Neural crest cell (in vitro differentiated cells): Measurements from ENCODE around the gene TRPV5. TPM values are rescaled to one million over a fixed set of nuclear protein-coding genes. Genes with fewer than 3 reads are reported as not detected.
"Not testable (repeated sequence)": the region's sequence is repeated elsewhere in the genome, so short reads cannot be mapped to it uniquely, and the experiment has no call there.

Experiments used
- DNase-seq: peaks from one replicate; pipeline ENCODE4 v3.0.0; 2021; ENCODE audit warnings: low read depth, mixed read lengths, low spot score
- H3K27ac Mint-ChIP-seq: one replicate; pipeline ENCODE4 v1.8.0; 2021; ENCODE audit warnings: mild to moderate bottlenecking, mixed read lengths; ENCODE audit not compliant: unreplicated experiment
- H3K27me3 Mint-ChIP-seq: 2 replicates; pipeline ENCODE4 v1.8.0; 2021; ENCODE audit warnings: low read depth, mild to moderate bottlenecking, mixed read lengths
- H3K36me3 Mint-ChIP-seq: 2 replicates; pipeline ENCODE4 v1.8.0; 2021; ENCODE audit warnings: low read depth, mild to moderate bottlenecking, mixed read lengths
- H3K4me1 Mint-ChIP-seq: 2 replicates; pipeline ENCODE4 v1.8.0; 2021; ENCODE audit warnings: mixed read lengths
- H3K4me3 Mint-ChIP-seq: one replicate; pipeline ENCODE4 v1.8.0; 2021; ENCODE audit warnings: mild to moderate bottlenecking, mixed read lengths
- H3K9me3 Mint-ChIP-seq: 2 replicates; pipeline ENCODE4 v1.8.0; 2021; ENCODE audit warnings: mixed read lengths
- CTCF ChIP-seq: fragments of 200-600 bp; sonication (generic); conservative IDR thresholded peaks from 2 replicates; pipeline ENCODE4 v1.5.0; 2021; ENCODE audit warnings: antibody characterized with exemption, mild to moderate bottlenecking
- long read RNA-seq: library from polyadenylated mRNA; unstranded; transcript quantifications from one replicate; pipeline ENCODE4 v2.0.0, GENCODE V29; 2020
- total RNA-seq: library from RNA; stranded (reverse); gene quantifications from 2 replicates; pipeline ENCODE4 v1.2.1, GENCODE V29; 2021

The TRPV5 gene
- 0.07 TPM in 1 of 2 replicates, not detected in the other for total RNA-seq
- long read RNA-seq: 0 reads

GRCh38 chr7:142933624-142934023 lies at the start of gene TRPV5:
Gene TRPV5 (minus strand): TSS chr7:142933746. CDS start chr7:142933459, 287 bp downstream.
- H3K9me3 Mint-ChIP-seq: peaks cover 3% of the 10 kb centered on the region
- H3K27me3 Mint-ChIP-seq: peaks cover 17% of the 10 kb centered on the region
- no peak for TF ChIP-seq CTCF
- no peaks in the 10 kb centered on the region for H3K36me3 Mint-ChIP-seq
- no peak for DNase-seq
- H3K4me1 Mint-ChIP-seq: no peaks in the 10 kb centered on the region
- H3K27ac Mint-ChIP-seq: peak within 1 kb of the TSS; percentile 22
- no peak within 1 kb of the TSS for H3K4me3 Mint-ChIP-seq

- H3K36me3 Mint-ChIP-seq, DNase-seq, H3K4me1 Mint-ChIP-seq, H3K4me3 Mint-ChIP-seq, H3K27ac Mint-ChIP-seq: not testable (repeated sequence)
- Mint-ChIP-seq H3K27me3 (peaks cover 18% of the 10 kb centered on the region), H3K9me3 (peaks cover 15% of the 10 kb centered on the region)
These were observed 44.9 kb upstream of the TRPV5 start for GRCh38 chr7:142978402-142978801.

- Mint-ChIP-seq H3K4me1 (no peaks in the 10 kb centered on the region), H3K4me3 (no peak overlapping the region), H3K27me3 (peaks cover 3% of the 10 kb centered on the region), H3K27ac (no peak overlapping the region), H3K9me3 (peaks cover 8% of the 10 kb centered on the region), H3K36me3 (peaks cover 4% of the 10 kb centered on the region)
- DNase-seq: no peak
- no peak for TF ChIP-seq CTCF
These were observed 41.1 kb upstream of the TRPV5 start for GRCh38 chr7:142974626-142975025.

GRCh38 chr7:142969183-142969582 lies 35.6 kb upstream of the TRPV5 start:
- Mint-ChIP-seq H3K4me1 (no peaks in the 10 kb centered on the region), H3K4me3 (no peak overlapping the region), H3K27ac (no peak overlapping the region), H3K27me3 (peaks cover 2% of the 10 kb centered on the region), H3K9me3 (no peaks in the 10 kb centered on the region), H3K36me3 (no peaks in the 10 kb centered on the region)
- no peak for TF ChIP-seq CTCF
- DNase-seq: no peak

GRCh38 chr7:142968229-142968628 lies 34.7 kb upstream of the TRPV5 start:
- Mint-ChIP-seq H3K4me1 (peaks cover 1% of the 10 kb centered on the region), H3K9me3 (no peaks in the 10 kb centered on the region), H3K4me3 (no peak overlapping the region), H3K27me3 (peaks cover 8% of the 10 kb centered on the region), H3K27ac (no peak overlapping the region), H3K36me3 (no peaks in the 10 kb centered on the region)
- DNase-seq: no peak
- no peak for TF ChIP-seq CTCF

- Mint-ChIP-seq H3K36me3 (no peaks in the 10 kb centered on the region), H3K27ac (no peak overlapping the region)
- TF ChIP-seq CTCF: no peak
These were observed 31.1 kb upstream of the TRPV5 start for GRCh38 chr7:142964502-142965246.

More at GRCh38 chr7:142964502-142965246, 31.1 kb upstream of the TRPV5 start:
- H3K4me1 Mint-ChIP-seq: peaks cover 5% of the 10 kb centered on the region
- no peak overlapping the region for H3K4me3 Mint-ChIP-seq
- peaks cover 16% of the 10 kb centered on the region for H3K27me3 Mint-ChIP-seq
- no peaks in the 10 kb centered on the region for H3K9me3 Mint-ChIP-seq
- DNase-seq: no peak
